ENCODE results near the gene ROBO4.

ROBO4 gene

DNA sequence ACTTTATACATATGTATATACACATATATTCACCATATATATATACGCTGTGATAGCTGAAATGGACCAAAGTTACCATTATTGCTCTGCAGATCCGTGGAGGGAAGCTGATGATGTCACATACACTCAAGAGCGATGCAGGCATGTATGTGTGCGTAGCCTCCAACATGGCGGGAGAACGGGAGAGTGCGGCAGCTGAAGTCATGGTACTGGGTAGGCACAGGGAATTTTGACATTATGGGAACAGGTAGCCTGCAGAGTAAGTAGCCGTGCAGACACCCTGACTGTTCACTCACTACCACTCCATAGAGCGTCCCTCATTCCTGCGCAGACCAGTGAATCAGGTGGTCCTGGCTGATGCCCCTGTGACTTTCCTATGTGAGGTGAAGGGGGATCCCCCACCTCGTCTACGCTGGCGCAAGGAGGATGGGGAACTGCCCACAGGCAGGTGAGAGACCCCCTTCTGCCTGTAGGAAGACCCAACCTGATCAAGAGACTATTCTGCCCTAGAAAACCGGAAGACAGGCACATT, 27.7 kb downstream of the ROBO4 start:
- DNase-seq = no peak

DNA sequence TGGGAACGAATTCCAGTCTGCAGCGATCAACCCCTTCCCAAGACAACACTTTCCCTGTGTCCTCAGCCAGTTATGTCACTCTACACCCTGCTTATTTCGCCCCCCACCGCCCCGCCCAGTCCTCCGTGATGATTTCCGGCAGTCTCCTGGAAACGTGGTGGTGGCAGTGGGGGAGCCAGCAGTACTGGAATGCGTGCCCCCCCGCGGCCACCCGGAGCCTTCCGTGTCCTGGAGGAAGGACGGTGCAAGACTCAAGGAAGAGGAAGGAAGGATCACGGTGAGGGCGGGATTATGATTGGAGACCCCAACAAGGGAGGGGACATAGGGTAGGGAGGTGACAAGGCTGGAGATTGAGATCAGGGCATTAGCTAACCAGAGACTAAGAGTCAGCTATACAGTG, 28.3 kb downstream of the ROBO4 start:
- no peak for DNase-seq

DNA sequence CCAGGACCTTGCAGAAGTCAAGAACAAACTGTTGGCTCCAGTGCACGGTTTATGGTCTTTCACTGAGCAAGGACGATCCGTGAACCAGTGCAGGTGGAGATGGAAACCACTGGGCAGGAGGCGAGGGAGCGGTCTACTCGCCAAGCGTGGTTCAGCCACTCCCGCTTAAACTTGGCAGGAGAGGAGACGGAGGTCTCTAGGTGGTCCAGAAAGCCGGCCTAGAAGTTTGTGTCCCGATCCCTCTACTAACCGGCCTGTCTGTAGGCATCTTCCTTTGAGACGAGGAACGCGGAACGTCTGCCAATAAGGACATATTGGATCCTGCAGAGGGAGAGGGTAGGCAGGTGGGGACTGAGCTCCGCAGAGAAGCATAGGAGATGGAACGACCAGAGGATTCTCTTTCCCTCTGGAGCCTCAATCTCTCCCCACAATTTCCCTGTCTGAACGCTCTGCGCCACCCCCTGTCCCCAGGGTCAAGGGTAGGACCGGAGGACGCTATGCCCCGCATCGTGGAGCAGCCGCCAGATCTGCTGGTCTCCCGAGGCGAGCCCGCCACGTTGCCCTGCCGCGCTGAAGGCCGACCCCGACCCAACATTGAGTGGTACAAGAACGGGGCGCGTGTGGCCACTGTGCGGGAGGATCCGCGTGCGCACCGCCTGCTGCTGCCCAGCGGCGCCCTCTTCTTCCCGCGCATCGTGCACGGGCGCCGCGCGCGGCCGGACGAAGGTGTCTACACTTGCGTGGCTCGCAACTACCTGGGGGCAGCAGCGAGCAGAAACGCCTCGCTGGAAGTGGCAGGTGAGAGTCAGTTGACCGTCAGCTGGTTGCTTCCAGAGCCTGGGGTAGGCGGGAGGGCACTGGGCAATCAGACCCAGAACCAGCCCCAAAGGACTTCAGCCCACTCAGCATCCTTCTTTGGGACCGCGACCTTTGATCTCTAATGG, 29.1 kb downstream of the ROBO4 start:
- DNase-seq = no peak

DNA sequence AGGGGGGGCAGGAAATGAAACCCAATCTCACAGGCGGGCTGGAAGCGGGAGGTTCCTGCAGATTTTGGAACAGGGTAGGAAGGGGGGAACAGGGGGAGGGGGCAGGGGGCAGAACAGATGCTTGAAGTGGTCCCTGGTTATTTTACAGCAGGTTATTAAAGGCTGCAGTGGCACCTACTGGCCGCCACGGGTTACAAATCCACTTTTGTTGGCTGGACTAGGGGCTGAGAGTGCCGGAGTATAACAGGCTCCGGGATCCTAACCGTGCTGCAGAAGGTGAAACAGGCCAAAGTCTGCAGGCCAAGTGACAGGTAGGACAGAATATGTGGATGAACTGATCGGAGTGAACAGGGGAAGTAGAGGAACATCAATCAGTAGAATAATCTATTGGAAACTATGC, 30.0 kb downstream of the ROBO4 start:
- peak; percentile 24 for DNase-seq

DNA sequence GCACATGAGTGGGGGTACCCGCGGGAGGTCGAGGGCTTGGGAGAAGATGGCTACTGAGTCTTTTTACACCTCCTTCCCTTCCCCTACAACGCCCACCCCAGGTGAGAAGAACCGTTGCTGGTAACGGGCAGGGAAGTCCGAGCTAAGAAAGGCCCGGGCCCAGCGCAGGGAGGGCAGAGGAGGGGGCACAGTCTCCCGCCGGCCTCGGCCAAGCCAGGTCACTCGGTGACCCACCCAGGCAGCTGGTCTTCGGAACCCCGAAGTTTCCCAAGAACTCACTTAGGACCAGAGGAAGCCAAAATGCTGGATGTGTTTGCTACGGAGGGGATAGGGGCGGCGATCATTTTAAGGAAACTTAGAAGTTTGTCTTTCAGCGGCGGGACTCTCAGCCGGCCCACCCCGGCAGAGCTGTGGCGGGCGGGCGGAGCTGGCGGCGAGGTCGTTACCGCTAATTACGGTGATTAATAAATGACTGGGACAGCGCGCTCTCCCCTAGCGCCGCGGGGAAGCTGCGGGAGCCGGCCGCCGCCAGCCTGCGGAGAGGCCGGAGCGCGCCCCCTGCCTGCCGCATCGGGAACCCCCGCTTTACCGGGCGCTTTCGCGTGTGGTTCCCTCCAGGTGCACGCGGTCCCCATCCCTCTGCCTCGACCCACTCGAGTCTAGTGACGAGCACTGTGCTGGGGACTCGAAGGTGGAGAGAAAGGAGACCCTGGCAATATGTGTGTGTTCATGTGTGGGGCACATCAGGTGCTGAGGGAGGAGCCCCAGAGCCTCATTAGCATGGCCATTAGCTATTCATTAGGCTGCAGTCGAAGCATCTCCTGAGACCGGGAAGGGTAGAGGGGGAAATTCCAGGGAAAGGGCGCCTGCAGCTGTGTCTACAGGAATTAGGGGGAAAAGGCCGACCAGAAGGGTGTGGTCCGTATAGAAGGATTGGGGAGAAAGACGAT, 31.5 kb downstream of the ROBO4 start:
- DNase-seq = peak; percentile 47

DNA sequence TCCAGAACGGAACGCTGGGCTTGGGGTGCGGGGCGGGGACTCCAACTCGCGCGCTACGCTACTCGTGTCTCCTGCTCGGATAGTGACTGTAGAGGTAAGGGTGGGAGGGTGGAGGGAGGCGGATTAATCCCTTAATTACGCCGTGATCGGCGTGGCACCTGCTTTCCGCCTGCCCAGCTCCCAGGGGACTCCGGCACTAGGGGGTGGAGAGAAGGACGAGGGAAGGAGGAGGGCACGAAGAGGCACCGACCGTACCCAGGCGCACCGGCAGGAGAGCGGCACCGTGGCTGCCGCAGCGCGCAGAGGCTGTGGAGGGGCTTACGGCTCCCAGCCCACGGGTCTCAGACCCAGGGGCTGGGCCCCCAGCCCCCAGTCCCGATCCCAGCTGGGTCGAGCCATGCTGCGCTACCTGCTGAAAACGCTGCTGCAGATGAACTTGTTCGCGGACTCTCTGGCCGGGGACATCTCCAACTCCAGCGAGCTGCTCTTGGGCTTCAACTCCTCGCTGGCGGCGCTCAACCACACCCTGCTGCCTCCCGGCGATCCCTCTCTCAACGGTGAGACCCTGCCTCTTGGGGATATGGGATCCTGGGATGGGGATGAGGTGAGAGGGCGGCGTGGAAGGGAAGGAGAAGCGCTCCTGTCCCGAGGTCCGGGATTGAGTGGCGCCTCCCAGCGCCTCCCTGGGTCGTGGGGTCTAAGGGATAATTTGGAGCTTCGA, 32.3 kb downstream of the ROBO4 start, which contains the start of gene ROBO3:
ROBO3 (plus strand) TSS at position 252 of the 721 bp plus-strand sequence; CDS start at position 398, 146 bp downstream.
- DNase-seq = no peak

DNA sequence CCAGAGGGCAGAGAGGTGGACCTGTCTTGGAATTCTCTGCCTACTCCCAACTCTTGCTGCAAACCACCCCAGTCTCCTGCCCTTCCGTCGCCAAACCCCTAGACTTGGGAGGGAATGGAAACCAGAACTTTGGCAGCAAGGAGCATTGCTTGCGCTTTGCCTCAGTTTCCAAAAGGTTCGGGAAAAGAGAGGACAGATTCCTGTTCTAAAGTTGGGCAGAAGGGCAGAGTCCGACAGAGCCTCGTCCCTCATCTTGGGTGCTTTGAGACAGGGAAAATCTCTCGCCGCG, 32.8 kb downstream of the ROBO4 start:
- no peak for DNase-seq

DNA sequence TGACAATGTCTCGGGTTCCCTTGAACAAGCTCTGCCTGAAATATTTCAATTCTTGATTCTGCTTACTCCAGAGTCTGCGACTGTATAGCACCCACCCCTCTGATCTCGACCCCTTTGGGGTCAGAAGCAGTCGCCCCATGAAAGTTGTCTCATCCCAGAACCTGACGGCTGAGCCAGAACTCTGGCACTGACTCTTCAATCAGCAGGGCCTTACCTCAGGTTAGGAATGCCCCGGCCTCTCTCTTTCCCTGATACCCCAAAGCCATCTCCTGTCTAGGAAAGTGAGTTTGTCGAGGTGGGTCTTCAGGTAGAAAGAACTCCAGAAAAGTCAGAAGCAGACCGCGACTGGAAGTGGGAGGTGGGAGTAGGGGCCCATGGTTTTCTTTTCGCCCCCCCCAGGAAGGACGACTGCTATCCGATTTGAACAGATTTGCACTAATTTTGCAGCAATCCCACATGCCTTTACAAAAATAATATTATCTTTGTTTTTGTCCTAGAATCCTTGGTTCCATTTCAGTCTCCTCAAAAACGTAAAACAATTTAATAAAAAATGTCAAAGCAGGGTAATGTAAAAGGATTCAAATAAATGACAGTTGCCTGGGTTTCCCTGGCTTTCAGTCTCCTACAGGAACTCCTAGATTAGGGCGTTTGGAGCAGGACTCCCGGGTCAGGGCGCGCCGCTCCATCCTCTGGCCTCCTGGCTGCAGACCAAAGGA, 33.3 kb downstream of the ROBO4 start:
- no peak for DNase-seq

DNA sequence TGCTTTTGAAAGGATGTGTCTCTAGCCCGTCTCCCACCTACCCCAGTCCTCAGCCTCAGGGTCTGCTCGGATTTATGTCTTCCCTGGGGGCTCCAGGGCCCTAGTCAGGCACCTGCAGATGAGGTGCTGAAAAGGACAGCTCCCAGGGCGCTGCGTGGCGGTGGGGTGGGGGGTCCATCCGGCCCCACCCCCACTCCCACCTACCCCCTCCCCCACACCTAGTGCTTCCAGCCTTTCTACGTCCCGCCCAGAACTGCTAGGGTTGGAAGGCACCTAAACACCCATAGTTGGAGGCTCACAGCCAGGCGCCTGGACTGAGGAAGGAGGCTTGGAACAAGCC, 33.9 kb downstream of the ROBO4 start:
- no peak for DNase-seq

DNA sequence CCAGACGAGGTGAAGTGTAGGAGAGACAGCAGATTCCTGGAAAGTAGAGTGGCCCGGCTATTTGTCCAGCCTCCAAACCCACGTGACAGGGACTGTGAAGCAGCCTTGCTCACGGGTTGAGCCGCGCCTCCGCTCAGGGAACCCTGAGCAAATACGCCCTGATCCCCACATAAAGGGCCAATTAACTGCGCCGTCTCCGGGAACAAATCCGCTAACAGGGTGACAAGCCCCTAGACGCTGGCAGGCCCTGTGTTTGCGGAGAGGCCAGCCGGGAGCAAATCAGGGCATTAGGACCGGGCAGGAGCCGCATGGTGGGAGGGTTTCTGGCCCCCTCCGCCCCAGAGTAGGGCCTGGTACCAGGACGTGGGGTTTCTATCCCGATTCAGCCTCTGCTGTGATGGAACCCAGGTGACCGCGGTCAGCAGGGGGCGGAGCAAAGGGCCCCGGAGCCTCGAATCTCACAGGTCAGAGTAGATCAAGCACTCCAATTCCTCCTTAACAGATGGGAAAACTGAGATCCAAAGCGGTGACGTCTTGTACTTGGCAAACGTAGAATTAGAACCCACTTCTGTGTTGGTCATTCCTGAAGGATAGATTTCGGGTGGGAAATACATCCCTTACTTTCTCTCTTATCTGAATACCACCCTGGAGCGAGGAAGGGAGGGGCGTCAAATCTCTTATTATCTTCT, 34.4 kb downstream of the ROBO4 start:
- no peak for DNase-seq

DNA sequence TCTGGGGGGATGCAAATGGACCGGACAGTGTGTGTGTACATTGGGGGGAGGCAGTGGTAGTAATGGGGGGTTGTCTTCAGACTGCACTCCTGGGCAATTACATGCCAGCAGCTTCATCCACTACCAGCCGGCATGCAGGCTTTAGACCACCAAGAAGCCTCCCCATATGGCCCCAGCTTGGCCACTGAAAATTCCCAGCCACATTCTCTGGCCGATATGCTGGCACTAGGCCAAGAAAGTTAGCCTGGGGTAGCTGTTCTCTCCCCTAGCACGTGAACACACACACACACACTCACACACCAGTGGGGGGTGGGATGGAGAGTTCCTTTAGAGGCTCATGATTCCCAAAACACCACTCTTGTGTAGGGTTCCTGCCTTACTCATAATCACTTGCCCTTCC, 36.0 kb downstream of the ROBO4 start:
- DNase-seq = no peak

DNA sequence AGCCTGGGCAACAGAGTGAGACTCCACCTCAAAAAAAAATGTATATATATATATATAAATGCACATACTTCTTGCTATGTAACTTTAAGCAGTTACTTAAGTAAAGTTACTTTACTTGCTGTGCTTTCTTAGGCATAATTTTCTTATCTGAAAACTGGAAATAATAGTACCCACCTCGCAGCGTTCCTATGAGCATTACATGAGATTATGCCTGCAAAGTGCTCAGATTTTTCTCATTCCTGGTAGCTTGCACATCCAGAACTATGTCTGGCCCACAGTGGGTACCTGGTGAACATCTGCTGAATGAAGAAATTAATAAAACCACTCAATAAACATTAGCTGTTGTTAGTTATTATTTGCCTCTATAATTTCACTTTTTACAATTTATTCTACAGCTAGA, 38.5 kb downstream of the ROBO4 start:
- DNase-seq = no peak

DNA sequence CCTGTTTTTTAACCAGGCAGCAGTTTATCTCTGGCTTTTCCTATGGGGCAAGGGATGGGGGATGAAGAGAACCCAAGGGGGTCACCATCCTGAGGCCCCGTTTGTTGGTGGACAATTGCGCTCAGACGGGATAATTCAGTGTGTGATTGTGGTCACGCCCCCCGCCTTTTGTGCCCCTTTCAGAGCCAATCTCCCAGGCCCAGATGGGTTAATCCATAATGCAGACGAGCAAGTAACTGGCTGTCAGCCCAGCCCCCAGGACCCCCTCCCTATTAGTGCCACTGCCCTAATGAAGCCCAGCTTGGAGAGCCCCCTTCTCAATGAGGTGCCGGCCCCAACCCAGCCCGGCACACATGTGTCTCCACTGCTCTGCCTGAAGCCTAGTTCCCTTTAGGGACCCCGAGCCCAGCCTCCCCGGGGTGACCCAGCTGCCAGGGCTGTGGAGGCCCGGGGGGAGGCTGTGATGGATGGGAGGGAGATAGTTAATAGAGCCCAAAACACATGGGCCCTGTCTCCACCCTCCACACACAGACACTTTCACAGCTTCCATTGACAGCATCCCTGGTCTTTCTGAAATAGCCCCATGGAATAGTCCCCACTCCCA, 51.5 kb downstream of the ROBO4 start:
- DNase-seq = no peak

DNA sequence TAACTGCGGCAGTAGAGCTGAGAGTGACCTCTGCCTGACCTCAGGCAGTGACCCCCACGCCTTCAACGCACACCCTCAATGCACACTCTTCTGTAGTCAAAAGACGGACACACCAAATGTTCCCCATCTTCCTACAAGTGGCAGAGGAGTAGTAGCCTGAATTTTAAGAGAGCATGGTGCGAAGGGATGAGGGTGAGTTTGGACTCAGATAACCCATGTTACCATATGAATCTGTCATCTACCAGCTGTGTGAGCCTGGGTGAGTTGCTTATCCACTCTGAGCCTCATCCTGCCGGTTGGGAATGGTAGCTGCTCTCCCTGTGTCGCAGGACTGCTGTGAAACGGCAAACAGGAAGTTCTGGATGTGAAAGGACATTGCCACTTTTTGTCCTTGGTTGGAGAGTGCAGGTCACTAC, 53.0 kb downstream of the ROBO4 start:
- no peak for DNase-seq

DNA sequence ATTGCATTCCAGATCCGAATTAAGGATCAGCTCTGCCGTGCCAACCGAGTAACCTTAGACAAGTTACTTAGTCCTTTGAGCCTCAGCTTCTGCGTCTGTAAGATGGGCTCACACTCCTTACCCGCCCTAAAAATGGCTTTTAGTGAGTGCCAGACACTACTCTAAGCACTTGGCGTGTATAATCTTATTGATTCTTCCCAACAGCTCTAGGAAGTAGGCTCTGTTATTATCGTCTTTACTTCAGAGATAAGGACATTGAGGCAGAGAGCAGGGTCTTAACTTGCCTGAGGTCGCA, 54.1 kb downstream of the ROBO4 start:
- DNase-seq = no peak

DNA sequence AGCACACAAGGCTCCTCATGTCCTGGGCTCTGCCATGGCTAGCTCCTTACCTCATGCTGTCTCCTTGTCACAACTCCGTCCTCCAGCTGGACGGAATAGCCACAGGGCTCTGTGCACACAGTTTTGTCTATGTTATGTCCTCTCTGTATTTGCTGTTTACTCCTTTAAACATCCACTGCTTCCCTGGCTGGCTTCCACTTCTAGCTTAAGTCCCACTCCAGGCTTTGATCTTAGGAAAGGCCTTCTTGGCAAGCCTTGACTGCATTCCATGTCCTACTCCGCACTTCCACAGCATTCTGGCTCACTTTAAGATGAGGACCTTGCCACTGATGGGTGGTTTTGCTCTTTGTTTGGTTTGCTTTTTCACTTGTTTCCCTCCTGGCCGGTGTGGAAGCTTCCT, 55.4 kb downstream of the ROBO4 start:
- no peak for DNase-seq

DNA sequence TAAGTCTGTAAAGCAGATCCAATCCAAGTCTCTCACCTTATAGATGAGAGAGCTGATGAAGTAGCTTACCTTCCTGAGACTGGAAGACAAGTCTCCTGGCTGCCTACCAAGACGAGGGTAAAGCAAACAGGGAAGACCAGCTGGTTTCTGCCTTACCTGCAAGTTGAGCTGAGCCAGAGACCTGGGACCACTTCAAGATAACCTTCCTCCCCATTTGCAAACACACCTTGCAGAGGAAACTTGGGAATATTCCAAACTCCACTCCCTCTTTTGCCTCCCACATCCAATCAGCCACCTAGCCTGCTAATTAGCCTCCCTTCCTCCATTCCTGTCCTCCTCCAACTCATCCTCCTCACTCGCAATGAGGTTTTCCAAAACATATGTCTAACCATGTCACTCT, 55.8 kb downstream of the ROBO4 start:
- no peak for DNase-seq

DNA sequence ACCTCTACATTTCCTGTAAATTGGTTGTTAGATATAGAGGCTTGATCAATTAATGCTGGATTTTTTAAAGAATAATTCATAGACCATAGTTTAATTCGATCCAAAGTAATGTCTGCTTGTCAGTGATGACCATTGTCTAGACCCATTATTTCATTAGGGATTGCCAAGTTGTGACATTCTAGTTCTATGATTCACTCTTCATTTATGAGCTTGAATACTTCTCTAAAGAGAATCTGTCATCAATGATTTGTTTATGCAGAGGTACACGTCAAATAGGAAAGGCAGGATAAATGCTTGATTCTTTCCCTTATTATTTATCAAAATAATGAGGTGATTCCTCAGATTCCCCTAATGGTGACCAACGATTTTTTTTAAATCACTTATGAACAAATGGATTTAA, 56.5 kb downstream of the ROBO4 start:
- DNase-seq = no peak

DNA sequence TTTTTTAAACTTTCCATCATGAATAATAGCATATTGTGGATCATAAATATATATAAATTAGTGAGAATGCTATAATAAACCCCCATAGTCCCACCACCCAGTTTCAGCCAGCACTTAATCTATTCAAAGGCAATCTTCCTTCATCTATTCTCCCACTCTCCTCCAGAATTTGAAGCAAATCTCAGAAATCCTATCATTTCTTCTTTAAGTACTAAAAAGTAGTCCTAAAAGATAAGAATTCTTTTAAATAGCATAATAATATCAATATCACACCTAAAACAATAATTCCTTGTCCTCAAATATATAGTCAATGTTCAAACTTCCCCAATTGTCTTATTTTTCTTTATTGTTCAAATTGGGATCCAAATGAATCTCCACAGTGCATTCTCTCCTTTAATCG, 57.0 kb downstream of the ROBO4 start:
- DNase-seq = no peak

DNA sequence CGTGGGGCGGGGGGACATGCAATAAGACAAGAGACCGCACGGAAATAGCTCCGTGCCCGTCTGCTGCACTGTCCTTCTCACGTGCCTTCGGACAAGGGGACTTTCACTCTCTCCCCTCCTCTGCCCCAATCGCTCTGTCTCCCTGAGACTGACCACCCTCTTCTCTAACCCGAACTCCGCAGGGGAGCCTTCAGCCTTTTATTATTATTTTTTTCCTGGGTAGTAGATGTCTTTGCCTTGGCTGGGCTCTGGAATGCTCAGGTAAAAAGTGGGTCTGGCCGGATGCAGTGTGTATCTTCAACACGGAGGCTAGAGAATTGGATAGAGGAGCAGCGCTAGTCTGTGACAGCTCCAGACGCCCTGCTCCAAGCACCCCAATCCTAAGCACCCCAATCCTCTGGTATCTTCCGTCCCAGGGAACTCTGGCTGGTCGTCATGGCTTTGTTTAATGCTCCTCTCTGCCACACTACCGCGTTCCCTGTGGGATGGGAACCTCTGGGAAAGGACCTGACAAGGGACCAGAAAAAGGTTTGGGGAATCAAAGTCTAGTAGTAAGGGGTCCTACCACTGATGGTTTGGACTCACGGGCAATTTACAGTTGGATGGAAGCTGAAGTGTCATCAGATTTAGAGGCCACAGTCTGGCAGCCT, 57.6 kb downstream of the ROBO4 start:
- no peak for DNase-seq

Data from activated CD4-positive, alpha-beta T cell treated with anti-CD3 and anti-CD28 coated beads, Interleukin-2, Interleukin-6, amounts not matched to agents 100 ng/mL and 50 ng/mL, durations not matched to agents 16 hours and 8 hours (primary cell).